HCT116 (cell line): ENCODE results near the gene DDX60. TPM values are rescaled to one million over a fixed set of nuclear protein-coding genes. Genes with fewer than 3 reads are reported as not detected.

Experiments
- ATAC-seq: fragments of 200-7000 bp; cut with Tn5 transposase; 2 replicates; pipeline ENCODE4 v1.9.1; 2020; ENCODE audit warnings: mild to moderate bottlenecking, moderate library complexity
- BruUV-seq: library from RNA; stranded (reverse); fragments of 400-500 nt; replicated peaks from 2 replicates; lab custom pipeline; 2021; lab: Mats Ljungman, UMichigan
- CTCF ChIA-PET: fragments of 300-600 bp; sonication (Branson Sonifier 250); formaldehyde crosslinking; loops from one replicate; lab custom pipeline; 2021; ENCODE audit warnings: antibody characterized with exemption; lab: Charles Lee
- POLR2A ChIA-PET: fragments of 300-600, 350-600 bp; sonication (Branson Sonifier 250); formaldehyde crosslinking; loops from one replicate; lab custom pipeline; 2021; ENCODE audit warnings: antibody characterized with exemption; lab: Charles Lee
- RAD21 ChIA-PET, 2 experiments: fragments of 300-600 bp; sonication (Branson Sonifier 250); formaldehyde crosslinking; loops; one replicate each; lab custom pipeline; 2023; ENCODE audit warnings: low total read pairs in 2 of 2; ENCODE audit not compliant: uncharacterized antibody in 2 of 2, unreplicated experiment in 2 of 2, low non-redundant PET in 1 of 2; lab: Charles Lee
- DNase-seq: peaks from one replicate; pipeline ENCODE4 v3.0.0-alpha.2; 2010; ENCODE audit warnings: low read depth, low spot score
- H2AFZ ChIP-seq: fragments of 200-600 bp; shearing (Covaris generic), sonication (generic); 2 replicates; pipeline ENCODE4 v1.6.1; 2017; ENCODE audit warnings: low read depth, mixed run types, mixed read lengths, antibody characterized with exemption, low read length; ENCODE audit not compliant: poor library complexity, severe bottlenecking
- H3K27ac ChIP-seq: 2 replicates; pipeline ENCODE4 v1.5.1; 2012; ENCODE audit warnings: low read depth, low read length
- H3K27me3 ChIP-seq: fragments of 200-600 bp; sonication (generic); 2 replicates; pipeline ENCODE4 v1.6.1; 2016; ENCODE audit warnings: mixed run types, low read length, mixed read lengths; ENCODE audit not compliant: insufficient read depth
- H3K36me3 ChIP-seq, 2 experiments: fragments of 200-500 bp in 1 of 2; fragments of 200-600 bp in 1 of 2; sonication (Bioruptor generic) in 1 of 2; sonication (generic) in 1 of 2; 2 replicates each; pipeline versions ENCODE4 v1.5.1 to v1.6.1; 2014 to 2016; ENCODE audit warnings: low read length in 2 of 2, inconsistent platforms in 1 of 2, mixed read lengths in 1 of 2, mixed run types in 1 of 2; ENCODE audit not compliant: insufficient read depth in 2 of 2, control insufficient read depth in 1 of 2
- H3K4me1 ChIP-seq, 2 experiments: fragments of 200-600 bp in 1 of 2; sonication (generic) in 1 of 2; 2 replicates each; pipeline versions ENCODE4 v1.5.1 to v1.6.1; 2012 to 2017; ENCODE audit warnings: low read length in 2 of 2, inconsistent platforms in 1 of 2, mild to moderate bottlenecking in 1 of 2, mixed read lengths in 1 of 2, mixed run types in 1 of 2, moderate library complexity in 1 of 2; ENCODE audit not compliant: insufficient read depth in 2 of 2, control insufficient read depth in 1 of 2
- H3K4me2 ChIP-seq: fragments of 200-600 bp; sonication (generic); 2 replicates; pipeline ENCODE4 v1.6.1; 2017; ENCODE audit warnings: mixed run types, low read length, mixed read lengths
- H3K4me3 ChIP-seq, 2 experiments: fragments of 200-600 bp in 1 of 2; sonication (generic) in 1 of 2; replicated peaks in 1 of 2; 2 replicates each; pipeline ENCODE4 v1.5.1; 2011 to 2016; ENCODE audit warnings: low read length in 2 of 2, control low read depth in 1 of 2, low read depth in 1 of 2, mild to moderate bottlenecking in 1 of 2, mixed read lengths in 1 of 2, mixed run types in 1 of 2
- H3K79me2 ChIP-seq: fragments of 200-600 bp; sonication (generic); 2 replicates; pipeline ENCODE4 v1.6.1; 2017; ENCODE audit warnings: mild to moderate bottlenecking, mixed run types, low read length, moderate library complexity, mixed read lengths; ENCODE audit not compliant: insufficient read depth
- H3K9ac ChIP-seq: fragments of 200-600 bp; sonication (generic); 2 replicates; pipeline ENCODE4 v1.6.1; 2016; ENCODE audit warnings: low read length, mixed read lengths
- H3K9me2 ChIP-seq: fragments of 200-600 bp; sonication (generic), shearing (Covaris generic); 2 replicates; pipeline ENCODE4 v1.6.1; 2017; ENCODE audit warnings: mixed run types, mild to moderate bottlenecking, moderate library complexity; ENCODE audit not compliant: insufficient read depth
- H3K9me3 ChIP-seq, 2 experiments: fragments of 200-500 bp in 1 of 2; fragments of 200-600 bp in 1 of 2; sonication (Bioruptor generic) in 1 of 2; sonication (generic) in 1 of 2; 2 replicates each; pipeline ENCODE4 v1.6.1; 2014 to 2017; ENCODE audit warnings: low read length in 2 of 2, mixed read lengths in 2 of 2, inconsistent platforms in 1 of 2, low read depth in 1 of 2, mild to moderate bottlenecking in 1 of 2, mixed run types in 1 of 2, moderate library complexity in 1 of 2; ENCODE audit not compliant: control insufficient read depth in 1 of 2, insufficient read depth in 1 of 2
- H4K20me1 ChIP-seq: fragments of 200-600 bp; sonication (generic), shearing (Covaris generic); 2 replicates; pipeline ENCODE4 v1.6.1; 2017; ENCODE audit warnings: mixed run types, mild to moderate bottlenecking, moderate library complexity; ENCODE audit not compliant: insufficient read depth
- ATF3 ChIP-seq: IDR thresholded peaks from 2 replicates; pipeline ENCODE4 v1.6.1; 2012
- CBX3 ChIP-seq: IDR thresholded peaks from 2 replicates; pipeline ENCODE4 v1.6.1; 2012; ENCODE audit warnings: low read depth
- ELF1 ChIP-seq: IDR thresholded peaks from 2 replicates; pipeline ENCODE4 v1.6.1; 2012; ENCODE audit warnings: low read depth, borderline replicate concordance
- EZH2phosphoT487 ChIP-seq: fragments of 200-600 bp; IDR thresholded peaks from 2 replicates; pipeline ENCODE4 v1.6.1; 2018; ENCODE audit warnings: antibody characterized with exemption, borderline replicate concordance
- JUND ChIP-seq: IDR thresholded peaks from 2 replicates; pipeline ENCODE4 v1.6.1; 2012
- MAX ChIP-seq: IDR thresholded peaks from 2 replicates; pipeline ENCODE4 v1.6.1; 2012
- POLR2A ChIP-seq: IDR thresholded peaks from 2 replicates; pipeline ENCODE4 v1.7.0; 2011; ENCODE audit warnings: borderline replicate concordance; ENCODE audit not compliant: insufficient read depth, insufficient read length; ENCODE audit errors: extremely low read depth
- POLR2AphosphoS5 ChIP-seq: IDR thresholded peaks from 2 replicates; pipeline ENCODE4 v1.6.1; 2011; ENCODE audit warnings: mild to moderate bottlenecking, low read depth, low read length, moderate library complexity
- REST ChIP-seq: IDR thresholded peaks from 2 replicates; pipeline ENCODE4 v1.6.1; 2012; ENCODE audit warnings: low read depth
- SIN3A ChIP-seq: IDR thresholded peaks from 2 replicates; pipeline ENCODE4 v1.6.1; 2012; ENCODE audit warnings: low read depth
- SP1 ChIP-seq: IDR thresholded peaks from 2 replicates; pipeline ENCODE4 v1.6.1; 2012; ENCODE audit warnings: low read depth
- TCF7L2 ChIP-seq: IDR thresholded peaks from 2 replicates; pipeline ENCODE4 v1.7.0; 2011; ENCODE audit warnings: borderline replicate concordance, inconsistent platforms; ENCODE audit not compliant: insufficient read depth, insufficient read length; ENCODE audit errors: extremely low read depth
- ZNF274 ChIP-seq: fragments of 200-500 bp; sonication (Bioruptor generic); IDR thresholded peaks from 2 replicates; pipeline ENCODE4 v1.6.1; 2014; ENCODE audit warnings: mild to moderate bottlenecking, low read depth, low read length, inconsistent platforms
- intact Hi-C: fragments of 100-400 bp; cut with micrococcal nuclease; formaldehyde crosslinking; loops from 2 replicates; pipeline ENCODE4 v1.10.0; 2022
- total RNA-seq: library from RNA; stranded (reverse); gene quantifications from one replicate; pipeline ENCODE4 v1.2.1, GENCODE V29; 2021; ENCODE audit not compliant: unreplicated experiment
- TF ChIP-seq, protein P1 (sequence below): IDR thresholded peaks from 2 replicates; pipeline ENCODE4 v1.6.1; 2011; ENCODE audit warnings: mild to moderate bottlenecking, low read length, moderate library complexity; ENCODE audit not compliant: insufficient replicate concordance; ENCODE audit errors: extremely low read depth

Gene DDX60
- total RNA-seq, 1 experiment from 2014 or later = 6.5 TPM

- Histone ChIP-seq H3K9ac (no peak overlapping the region), H2AFZ (no peak overlapping the region), H3K4me1 (no peaks in the 10 kb centered on the region), H3K27ac (no peak overlapping the region), H3K79me2 (no peaks in the 10 kb centered on the region), H4K20me1 (no peaks in the 10 kb centered on the region), H3K27me3 (no peaks in the 10 kb centered on the region), H3K9me2 (no peaks in the 10 kb centered on the region), H3K36me3 (no peaks in the 10 kb centered on the region), H3K9me3 (no peaks in the 10 kb centered on the region), H3K4me2 (no peak overlapping the region), H3K4me3 (no peak overlapping the region)
- BruUV-seq = no TSS peak
- DNase-seq (no peak), ATAC-seq (no peak)
- POLR2A ChIA-PET = no interaction called here
- no peak for TF ChIP-seq REST
- no peak for TF ChIP-seq ELF1
- TF ChIP-seq POLR2A = no peak
- TF ChIP-seq POLR2AphosphoS5 = no peak
- no peak for TF ChIP-seq SP1
- no peak for TF ChIP-seq MAX
- no peak for TF ChIP-seq TCF7L2
- no peak for TF ChIP-seq CBX3
- TF ChIP-seq EZH2phosphoT487 = no peak
- TF ChIP-seq JUND = no peak
- TF ChIP-seq, protein P1, sequence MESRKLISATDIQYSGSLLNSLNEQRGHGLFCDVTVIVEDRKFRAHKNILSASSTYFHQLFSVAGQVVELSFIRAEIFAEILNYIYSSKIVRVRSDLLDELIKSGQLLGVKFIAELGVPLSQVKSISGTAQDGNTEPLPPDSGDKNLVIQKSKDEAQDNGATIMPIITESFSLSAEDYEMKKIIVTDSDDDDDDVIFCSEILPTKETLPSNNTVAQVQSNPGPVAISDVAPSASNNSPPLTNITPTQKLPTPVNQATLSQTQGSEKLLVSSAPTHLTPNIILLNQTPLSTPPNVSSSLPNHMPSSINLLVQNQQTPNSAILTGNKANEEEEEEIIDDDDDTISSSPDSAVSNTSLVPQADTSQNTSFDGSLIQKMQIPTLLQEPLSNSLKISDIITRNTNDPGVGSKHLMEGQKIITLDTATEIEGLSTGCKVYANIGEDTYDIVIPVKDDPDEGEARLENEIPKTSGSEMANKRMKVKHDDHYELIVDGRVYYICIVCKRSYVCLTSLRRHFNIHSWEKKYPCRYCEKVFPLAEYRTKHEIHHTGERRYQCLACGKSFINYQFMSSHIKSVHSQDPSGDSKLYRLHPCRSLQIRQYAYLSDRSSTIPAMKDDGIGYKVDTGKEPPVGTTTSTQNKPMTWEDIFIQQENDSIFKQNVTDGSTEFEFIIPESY = no peak
- TF ChIP-seq SIN3A = no peak
- TF ChIP-seq ZNF274 = no peak
- TF ChIP-seq ATF3 = no peak
- CTCF ChIA-PET = no interaction called here
- intact Hi-C loops = no loop called here
- RAD21 ChIA-PET = no interaction called here
Measured at GRCh38 chr4:168293386-168293975, 25.1 kb downstream of the DDX60 start.
